ENCODE data around the gene SMCO2. TPM values are rescaled to one million over a fixed set of nuclear protein-coding genes. Genes with fewer than 3 reads are reported as not detected.
A peak's percentile ranks its signal among the peaks of the same experiment; 100 is the strongest.

SMCO2 gene
- total RNA-seq, 5 donors from 2014 or later (not counting 1 experiment from before 2014, with no cell fraction given): not detected

GRCh38 chr12:27521981-27522380 is 75.4 kb downstream of the SMCO2 start:
- ChIA-PET POLR2A (no interaction called here), CTCF (no interaction called here)
- no peak for DNase-seq
- H3K36me3 Mint-ChIP-seq: no peaks in the 10 kb centered on the region
- Histone ChIP-seq H3K36me3 (ENCODE audit: control insufficient read depth in 2 of 2, extremely low read depth in 1 of 2, insufficient read depth in 1 of 2, low read length in 1 of 2) (no peaks in the 10 kb centered on the region), H3K4me3 (ENCODE audit: control insufficient read depth in 1 of 2, extremely low read depth in 1 of 2, low read length in 1 of 2) (no peak overlapping the region), H3K4me1 (ENCODE audit: control insufficient read depth in 1 of 2, extremely low read depth in 1 of 2, insufficient read depth in 2 of 2, low read length in 2 of 2) (peaks cover 14 to 18% of the 10 kb centered on the region in 2 experiments), H3K27ac (ENCODE audit: low read length) (no peak overlapping the region), H3K27me3 (replicated peaks in 1 of 2; ENCODE audit: control insufficient read depth in 2 of 2, extremely low read depth in 1 of 2, insufficient read depth in 2 of 2, low read length in 1 of 2) (peaks cover 0 to 6% of the 10 kb centered on the region in 2 experiments), H3K9me3 (no peaks in the 10 kb centered on the region)
- H3K27ac Mint-ChIP-seq: peak overlapping the region in 1 of 2 donors; percentile 24
- peak overlapping the region in 2 of 3 donors; percentile 35 to 97 for H3K4me3 Mint-ChIP-seq
- H3K27me3 Mint-ChIP-seq: peaks cover 8 to 18% of the 10 kb centered on the region in 2 donors
- 99% methylated on average over 4 of the region's 4 CpGs for WGBS (ENCODE audit: insufficient coverage)
- H3K9me3 Mint-ChIP-seq: no peaks in the 10 kb centered on the region
- peaks cover 22 to 31% (median 29%) of the 10 kb centered on the region in 3 donors for H3K4me1 Mint-ChIP-seq
- ATAC-seq (replicated peaks in 1 of 4): no peak

DNA sequence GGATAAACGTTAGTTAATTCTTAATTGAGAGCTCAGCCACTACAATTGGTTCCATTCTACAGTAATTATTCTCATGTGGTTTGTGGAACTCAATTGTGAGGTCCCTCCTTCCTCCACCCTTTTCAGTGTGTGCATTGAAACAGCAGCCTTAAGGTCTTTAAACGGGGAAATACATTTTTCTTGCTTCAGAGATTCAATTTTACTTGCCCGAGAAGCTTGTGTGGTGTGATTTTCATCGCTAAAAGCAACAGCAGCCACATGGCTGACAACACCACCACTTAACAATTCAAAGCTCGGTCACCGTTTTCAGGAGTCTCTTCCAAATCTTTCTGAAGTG is 76.7 kb downstream of the SMCO2 start:
- Histone ChIP-seq H3K4me1 (ENCODE audit: control insufficient read depth in 1 of 2, extremely low read depth in 1 of 2, insufficient read depth in 2 of 2, low read length in 2 of 2) (peaks cover 14 to 18% of the 10 kb centered on the region in 2 experiments), H3K9me3 (no peaks in the 10 kb centered on the region), H3K4me3 (ENCODE audit: control insufficient read depth in 1 of 2, extremely low read depth in 1 of 2, low read length in 1 of 2) (peak overlapping the region; percentile 73 to 98), H3K27me3 (replicated peaks in 1 of 2; ENCODE audit: control insufficient read depth in 2 of 2, extremely low read depth in 1 of 2, insufficient read depth in 2 of 2, low read length in 1 of 2) (peaks cover 0 to under 1% of the 10 kb centered on the region in 2 experiments), H3K27ac (ENCODE audit: low read length) (peak overlapping the region; percentile 72), H3K36me3 (ENCODE audit: control insufficient read depth in 2 of 2, extremely low read depth in 1 of 2, insufficient read depth in 1 of 2, low read length in 1 of 2) (no peaks in the 10 kb centered on the region)
- peaks cover 5 to 10% of the 10 kb centered on the region in 2 donors for H3K27me3 Mint-ChIP-seq
- ATAC-seq (replicated peaks in 1 of 4) (peak; percentile 5 to 13 (median 9)), DNase-seq (peak in 2 of 35 experiments; percentile 1 to 2)
- H3K27ac Mint-ChIP-seq: peak overlapping the region; percentile 95 to 98
- H3K4me1 Mint-ChIP-seq: peaks cover 22 to 31% (median 29%) of the 10 kb centered on the region in 3 donors
- CTCF ChIA-PET: interaction anchor here (0.5 to 0.9 kb wide), 3 partner anchors 9 to 883 kb away, joined by 3 to 6 read pairs (median 3); no protein-coding TSS in a partner anchor
- no peaks in the 10 kb centered on the region for H3K36me3 Mint-ChIP-seq
- WGBS (ENCODE audit: insufficient coverage): 0% methylated on average over 3 of the region's 6 CpGs
- POLR2A ChIA-PET: interaction anchor here (0.5 to 1.3 kb wide), 5 partner anchors 8 to 487 kb away, joined by 3 to 4 read pairs (median 3); no protein-coding TSS in a partner anchor
- no peaks in the 10 kb centered on the region for H3K9me3 Mint-ChIP-seq
- peak overlapping the region; percentile 94 to 98 (median 97) for H3K4me3 Mint-ChIP-seq

- H3K9me3 Mint-ChIP-seq: no peaks in the 10 kb centered on the region
- Histone ChIP-seq H3K4me1 (ENCODE audit: control insufficient read depth in 1 of 2, extremely low read depth in 1 of 2, insufficient read depth in 2 of 2, low read length in 2 of 2) (peaks cover 14 to 18% of the 10 kb centered on the region in 2 experiments), H3K27ac (ENCODE audit: low read length) (peak within 1 kb of the TSS; percentile 72), H3K9me3 (no peaks in the 10 kb centered on the region), H3K27me3 (replicated peaks in 1 of 2; ENCODE audit: control insufficient read depth in 2 of 2, extremely low read depth in 1 of 2, insufficient read depth in 2 of 2, low read length in 1 of 2) (no peaks in the 10 kb centered on the region), H3K36me3 (ENCODE audit: control insufficient read depth in 2 of 2, extremely low read depth in 1 of 2, insufficient read depth in 1 of 2, low read length in 1 of 2) (no peaks in the 10 kb centered on the region), H3K4me3 (ENCODE audit: control insufficient read depth in 1 of 2, extremely low read depth in 1 of 2, low read length in 1 of 2) (peak within 1 kb of the TSS; percentile 73 to 98)
- H3K4me3 Mint-ChIP-seq: peak within 1 kb of the TSS; percentile 94 to 98 (median 97)
- peak within 1 kb of the TSS; percentile 95 to 98 for H3K27ac Mint-ChIP-seq
- no peaks in the 10 kb centered on the region for H3K36me3 Mint-ChIP-seq
- H3K27me3 Mint-ChIP-seq: peaks cover 5 to 9% of the 10 kb centered on the region in 2 donors
- ChIA-PET POLR2A (interaction anchor here (0.6 to 1.3 kb wide), 4 partner anchors 8 to 488 kb away, joined by 3 to 4 read pairs (median 3); no protein-coding TSS in a partner anchor), CTCF (interaction anchor here (0.5 to 0.9 kb wide), 3 partner anchors 8 to 882 kb away, joined by 3 to 6 read pairs (median 3); no protein-coding TSS in a partner anchor)
- peak; percentile 97 to 98 (median 98) for ATAC-seq (replicated peaks in 1 of 4)
- WGBS (ENCODE audit: insufficient coverage): 0% methylated on average over 27 of the region's 41 CpGs
- peaks cover 22 to 31% (median 29%) of the 10 kb centered on the region in 3 donors for H3K4me1 Mint-ChIP-seq
- peak; percentile 82 to 100 (median 95) for DNase-seq
These were observed 77.3 kb downstream of the SMCO2 start, which contains the start of gene PPFIBP1 for GRCh38 chr12:27523642-27524493. TSS of gene PPFIBP1 (plus strand) at chr12:27524206. CDS start at chr12:27633397, 109,191 bp downstream.

- Histone ChIP-seq H3K27me3 (replicated peaks in 1 of 2; ENCODE audit: control insufficient read depth in 2 of 2, extremely low read depth in 1 of 2, insufficient read depth in 2 of 2, low read length in 1 of 2) (no peaks in the 10 kb centered on the region), H3K27ac (ENCODE audit: low read length) (no peak overlapping the region), H3K4me3 (ENCODE audit: control insufficient read depth in 1 of 2, extremely low read depth in 1 of 2, low read length in 1 of 2) (peak overlapping the region; percentile 73 to 98), H3K36me3 (ENCODE audit: control insufficient read depth in 2 of 2, extremely low read depth in 1 of 2, insufficient read depth in 1 of 2, low read length in 1 of 2) (no peaks in the 10 kb centered on the region), H3K4me1 (ENCODE audit: control insufficient read depth in 1 of 2, extremely low read depth in 1 of 2, insufficient read depth in 2 of 2, low read length in 2 of 2) (peaks cover 14 to 18% of the 10 kb centered on the region in 2 experiments), H3K9me3 (no peaks in the 10 kb centered on the region)
- peaks cover 22 to 31% (median 29%) of the 10 kb centered on the region in 3 donors for H3K4me1 Mint-ChIP-seq
- H3K27me3 Mint-ChIP-seq: peaks cover 2 to 5% of the 10 kb centered on the region in 2 donors
- ATAC-seq (replicated peaks in 1 of 4) (peak in 2 of 4 experiments; percentile 3 to 7), DNase-seq (no peak)
- ChIA-PET POLR2A (interaction anchor here in 1 of 2 donors (1.3 kb wide), 1 partner anchor 10 kb away, joined by 3 read pairs; no protein-coding TSS in a partner anchor), CTCF (no interaction called here)
- no peaks in the 10 kb centered on the region for H3K36me3 Mint-ChIP-seq
- H3K4me3 Mint-ChIP-seq: peak overlapping the region; percentile 94 to 98 (median 97)
- no CpG with 5 or more reads among the region's 8 CpGs for WGBS (ENCODE audit: insufficient coverage)
- H3K9me3 Mint-ChIP-seq: no peaks in the 10 kb centered on the region
- no peak overlapping the region for H3K27ac Mint-ChIP-seq
These were observed 77.9 kb downstream of the SMCO2 start for GRCh38 chr12:27524494-27524835.

- Histone ChIP-seq H3K36me3 (ENCODE audit: control insufficient read depth in 2 of 2, extremely low read depth in 1 of 2, insufficient read depth in 1 of 2, low read length in 1 of 2) (no peaks in the 10 kb centered on the region), H3K9me3 (no peaks in the 10 kb centered on the region), H3K4me1 (ENCODE audit: control insufficient read depth in 1 of 2, extremely low read depth in 1 of 2, insufficient read depth in 2 of 2, low read length in 2 of 2) (peaks cover 14 to 18% of the 10 kb centered on the region in 2 experiments), H3K27me3 (replicated peaks in 1 of 2; ENCODE audit: control insufficient read depth in 2 of 2, extremely low read depth in 1 of 2, insufficient read depth in 2 of 2, low read length in 1 of 2) (no peaks in the 10 kb centered on the region), H3K27ac (ENCODE audit: low read length) (no peak overlapping the region), H3K4me3 (ENCODE audit: control insufficient read depth in 1 of 2, extremely low read depth in 1 of 2, low read length in 1 of 2) (peak overlapping the region; percentile 30 to 73)
- ChIA-PET POLR2A (no interaction called here), CTCF (no interaction called here)
- DNase-seq (peak in 1 of 35 experiments; percentile 9), ATAC-seq (replicated peaks in 1 of 4) (no peak)
- Mint-ChIP-seq H3K27ac (peak overlapping the region; percentile 18 to 36), H3K27me3 (no peaks in the 10 kb centered on the region), H3K4me1 (peaks cover 22 to 31% (median 29%) of the 10 kb centered on the region in 3 donors), H3K4me3 (peak overlapping the region; percentile 94 to 98 (median 97)), H3K36me3 (no peaks in the 10 kb centered on the region), H3K9me3 (no peaks in the 10 kb centered on the region)
- 31% methylated on average over 5 of the region's 16 CpGs for WGBS (ENCODE audit: insufficient coverage)
These were observed 78.6 kb downstream of the SMCO2 start for GRCh38 chr12:27524839-27525753.

DNA sequence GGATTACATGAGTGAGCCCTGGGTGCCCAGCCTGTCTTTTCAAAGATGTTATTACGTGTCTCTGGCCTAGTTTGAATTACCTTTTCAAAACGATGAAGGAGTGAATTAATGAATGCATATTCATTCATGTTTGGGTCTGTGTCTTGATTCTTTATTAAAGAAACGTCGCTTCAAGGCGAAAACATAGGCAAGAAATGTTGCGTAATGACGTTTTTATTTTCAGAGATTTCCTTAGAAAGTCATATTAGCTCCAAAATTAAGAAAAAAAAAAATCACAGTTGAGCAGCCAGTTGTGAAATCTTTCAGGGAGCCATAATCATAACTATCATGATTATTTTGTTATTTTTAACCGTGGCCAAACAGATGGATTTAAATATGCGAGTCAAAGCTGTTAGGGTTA is 81.0 kb downstream of the SMCO2 start:
- WGBS (ENCODE audit: insufficient coverage): 84% methylated on average over 2 of the region's 9 CpGs
- no peaks in the 10 kb centered on the region for H3K36me3 Mint-ChIP-seq
- peaks cover 19 to 24% (median 23%) of the 10 kb centered on the region in 3 donors for H3K4me1 Mint-ChIP-seq
- no peak overlapping the region for H3K27ac Mint-ChIP-seq
- H3K4me3 ChIP-seq (ENCODE audit: control insufficient read depth in 1 of 2, extremely low read depth in 1 of 2, low read length in 1 of 2): no peak overlapping the region
- no peak for ATAC-seq (replicated peaks in 1 of 4)
- peaks cover 14 to 18% of the 10 kb centered on the region in 2 experiments for H3K4me1 ChIP-seq (ENCODE audit: control insufficient read depth in 1 of 2, extremely low read depth in 1 of 2, insufficient read depth in 2 of 2, low read length in 2 of 2)
- DNase-seq: no peak
- no peaks in the 10 kb centered on the region for H3K9me3 Mint-ChIP-seq
- no peak overlapping the region for H3K27ac ChIP-seq (ENCODE audit: low read length)
- no peaks in the 10 kb centered on the region for H3K9me3 ChIP-seq
- no peaks in the 10 kb centered on the region for H3K27me3 ChIP-seq (replicated peaks in 1 of 2; ENCODE audit: control insufficient read depth in 2 of 2, extremely low read depth in 1 of 2, insufficient read depth in 2 of 2, low read length in 1 of 2)
- ChIA-PET CTCF (no interaction called here), POLR2A (no interaction called here)
- no peaks in the 10 kb centered on the region for H3K36me3 ChIP-seq (ENCODE audit: control insufficient read depth in 2 of 2, extremely low read depth in 1 of 2, insufficient read depth in 1 of 2, low read length in 1 of 2)
- H3K27me3 Mint-ChIP-seq: no peaks in the 10 kb centered on the region
- H3K4me3 Mint-ChIP-seq: no peak overlapping the region
